ENCODE results near the gene EDEM3. TPM values are rescaled to one million over a fixed set of nuclear protein-coding genes. Genes with fewer than 3 reads are reported as not detected.

The EDEM3 gene
- polyA plus RNA-seq, 2 of the 4 experiments (the other 2 are of a cell fraction) = 10.5 to 24.2 TPM

DNA sequence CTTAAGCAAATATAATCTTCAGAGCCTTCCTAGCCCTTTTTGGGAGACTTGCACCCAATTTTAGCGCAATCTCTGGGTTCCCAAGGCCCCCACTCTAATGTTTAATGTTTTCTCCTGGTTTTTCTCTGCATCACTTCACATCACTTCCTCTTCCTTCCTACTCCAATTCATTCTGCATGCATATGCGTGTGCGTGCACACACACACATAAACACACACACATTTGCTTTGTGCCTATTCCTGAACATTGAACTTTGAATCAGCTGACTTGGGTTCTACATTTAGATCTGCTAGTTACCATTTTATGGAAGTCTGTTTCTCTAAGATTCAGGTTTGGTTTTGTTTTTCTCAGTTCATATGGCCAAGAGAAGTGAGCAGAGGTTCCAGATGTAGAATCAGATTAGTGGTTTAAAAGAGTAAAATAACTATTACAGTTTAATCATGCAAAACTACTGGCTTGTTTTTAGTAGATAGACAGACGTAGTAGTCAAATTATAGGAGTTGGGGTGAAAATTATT, 7.4 kb upstream of the EDEM3 start:
- DNase-seq (ENCODE audit: low read depth in 1 of 2, low spot score in 1 of 2) = no peak
- TF ChIP-seq RFX5 (IDR thresholded peaks at IDR 0.05) = no peak
- TF ChIP-seq CHD4 (IDR thresholded peaks at IDR 0.05; ENCODE audit: borderline replicate concordance) = no peak
- no peak for TF ChIP-seq NFE2L2 (conservative IDR thresholded peaks at IDR 0.05; ENCODE audit: low read length)
- no peak for TF ChIP-seq ZFP36 (IDR thresholded peaks at IDR 0.05; ENCODE audit: borderline replicate concordance, partially characterized antibody)
- no peak for TF ChIP-seq MAZ (IDR thresholded peaks at IDR 0.05; ENCODE audit: borderline replicate concordance, low read depth, low read length)
- TF ChIP-seq CHD2 (IDR thresholded peaks at IDR 0.05; ENCODE audit: low read length, partially characterized antibody) = no peak
- TF ChIP-seq FOSB (CRISPR knock-in tag; IDR thresholded peaks at IDR 0.05) = no peak
- TF ChIP-seq ELK1 (IDR thresholded peaks at IDR 0.05; ENCODE audit: low read depth, low read length) = no peak
- no peak for TF ChIP-seq RARB (CRISPR knock-in tag; IDR thresholded peaks at IDR 0.05)
- TF ChIP-seq MAFK (IDR thresholded peaks at IDR 0.05; ENCODE audit: partially characterized antibody) = no peak
- TF ChIP-seq JUN (IDR thresholded peaks at IDR 0.05) = no peak
- TF ChIP-seq RNF2 (IDR thresholded peaks at IDR 0.05; ENCODE audit: borderline replicate concordance, low read depth) = no peak
- no peak for TF ChIP-seq CEBPB (IDR thresholded peaks at IDR 0.05)
- TF ChIP-seq HOXA7 (CRISPR knock-in tag; IDR thresholded peaks at IDR 0.05) = no peak
- WGBS (ENCODE audit: missing lambda C conversion rate) = 80% methylated on average over 4 of the region's 4 CpGs
- ChIA-PET CTCF (interaction anchor here (1.3 kb wide), 1 partner anchor 11 kb away, joined by 3 read pairs; no protein-coding TSS in a partner anchor), POLR2A (no interaction called here)
- no peak for FAIRE-seq
- H3K4me1 ChIP-seq = peaks cover 8% of the 10 kb centered on the region; the same call in 2 of the 3 replicates
- ATAC-seq = no peak
- H3K4me2 ChIP-seq = no peak overlapping the region
- H3K4me3 ChIP-seq = no peak overlapping the region
- H3K9me3 ChIP-seq = no peaks in the 10 kb centered on the region
- no peak overlapping the region for H3K27ac ChIP-seq

DNA sequence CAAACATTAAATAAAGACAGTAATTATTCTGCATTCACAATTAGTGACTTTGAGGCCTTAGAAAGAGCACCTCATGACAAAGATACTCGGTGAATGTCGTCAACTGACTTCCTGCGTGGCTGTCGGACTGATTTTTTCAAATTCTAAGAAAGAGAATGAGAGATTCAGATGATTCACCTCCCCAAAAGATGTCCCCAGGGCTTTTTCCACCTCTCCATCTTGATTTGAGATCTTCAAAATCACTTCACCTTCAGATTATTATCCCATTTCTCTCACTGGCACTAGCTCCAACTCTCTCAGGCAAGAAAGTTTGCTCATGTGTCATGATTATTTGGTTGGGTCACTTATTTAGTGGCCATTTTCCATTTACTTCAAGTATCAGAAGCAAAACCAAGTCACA, 5.0 kb upstream of the EDEM3 start:
- H3K4me1 ChIP-seq = peaks cover 14% of the 10 kb centered on the region; the same call in 2 of the 3 replicates
- no peaks in the 10 kb centered on the region for H3K9me3 ChIP-seq
- ChIA-PET POLR2A (no interaction called here), CTCF (interaction anchor here (0.7 kb wide), 1 partner anchor 222 kb away, joined by 4 read pairs; no protein-coding TSS in a partner anchor)
- WGBS (ENCODE audit: missing lambda C conversion rate) = 93% methylated on average over 4 of the region's 4 CpGs
- no peak overlapping the region for H3K27ac ChIP-seq
- FAIRE-seq (no peak), DNase-seq (ENCODE audit: low read depth in 1 of 2, low spot score in 1 of 2) (no peak), ATAC-seq (no peak)
- H3K4me2 ChIP-seq = no peak overlapping the region
- no peak overlapping the region for H3K4me3 ChIP-seq
- no peak for TF ChIP-seq ZFP36 (IDR thresholded peaks at IDR 0.05; ENCODE audit: borderline replicate concordance, partially characterized antibody)
- TF ChIP-seq, protein P1, sequence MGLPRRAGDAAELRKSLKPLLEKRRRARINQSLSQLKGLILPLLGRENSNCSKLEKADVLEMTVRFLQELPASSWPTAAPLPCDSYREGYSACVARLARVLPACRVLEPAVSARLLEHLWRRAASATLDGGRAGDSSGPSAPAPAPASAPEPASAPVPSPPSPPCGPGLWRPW (IDR thresholded peaks at IDR 0.05) = no peak
- no peak for TF ChIP-seq JUNB (IDR thresholded peaks at IDR 0.05)
- TF ChIP-seq CHD2 (IDR thresholded peaks at IDR 0.05; ENCODE audit: low read length, partially characterized antibody) = no peak
- no peak for TF ChIP-seq REST (IDR thresholded peaks at IDR 0.05)
- TF ChIP-seq POLR2A (IDR thresholded peaks at IDR 0.05; ENCODE audit: low read length) = no peak
- TF ChIP-seq TP53 (CRISPR knock-in tag; IDR thresholded peaks at IDR 0.05) = no peak
- TF ChIP-seq EHMT2 (IDR thresholded peaks at IDR 0.05; ENCODE audit: low read depth) = no peak
- no peak for TF ChIP-seq FOSB (CRISPR knock-in tag; IDR thresholded peaks at IDR 0.05)
- no peak for TF ChIP-seq RNF2 (IDR thresholded peaks at IDR 0.05; ENCODE audit: borderline replicate concordance, low read depth)
- TF ChIP-seq TFCP2L1 (CRISPR knock-in tag; IDR thresholded peaks at IDR 0.05) = no peak
- no peak for TF ChIP-seq NR3C1 (IDR thresholded peaks at IDR 0.05)
- TF ChIP-seq SMC3 (IDR thresholded peaks at IDR 0.05) = no peak
- TF ChIP-seq EHF (CRISPR knock-in tag; IDR thresholded peaks at IDR 0.05) = no peak

All from A549 (cell line).